Measurements from ENCODE around the gene B9D1. TPM values are rescaled to one million over a fixed set of nuclear protein-coding genes. Genes with fewer than 3 reads are reported as not detected.

The B9D1 gene
- polyA plus RNA-seq, 1 of the 3 experiments (the other 2 are of a cell fraction) = 81.6 TPM

DNA sequence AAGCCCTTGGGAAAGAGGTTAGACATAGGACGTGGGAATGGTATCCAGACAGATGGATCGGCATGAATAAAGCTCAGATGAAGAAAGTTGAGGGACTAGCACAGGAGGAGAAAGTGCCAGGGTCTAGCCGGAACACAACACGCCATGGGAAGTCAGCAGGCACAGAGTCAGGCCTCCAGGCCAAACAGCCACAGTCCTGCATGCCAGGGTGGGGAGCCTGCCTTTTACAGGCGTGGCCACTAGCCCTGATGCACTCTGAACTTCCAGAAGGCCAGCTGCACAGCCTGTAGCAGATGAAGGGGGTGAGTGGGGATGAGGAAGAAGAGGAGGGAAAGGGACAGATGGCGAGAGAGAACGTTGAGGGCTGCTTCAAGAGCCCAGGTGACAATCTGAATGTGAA, 5.2 kb downstream of the B9D1 start:
- H3K4me1 ChIP-seq (ENCODE audit: control insufficient read depth in 1 of 2, insufficient read depth in 2 of 2, low read depth in 1 of 2, low read length in 1 of 2) = peaks cover 9 to 10% of the 10 kb centered on the region in 2 experiments; a peak in 2 of 4 replicates
- no peak for DNase-seq
- WGBS (ENCODE audit: low lambda C conversion rate) = 94% methylated on average over 7 of the region's 7 CpGs
- H3K9me2 ChIP-seq = no peaks in the 10 kb centered on the region
- H3K9me3 ChIP-seq = no peaks in the 10 kb centered on the region
- H3K27ac ChIP-seq (ENCODE audit: low read depth in 2 of 2, low read length in 1 of 2) = no peak overlapping the region
- H3F3A ChIP-seq (replicated peaks; ENCODE audit: insufficient read depth) = peaks cover 29% of the 10 kb centered on the region
- CTCF ChIA-PET = interaction anchor here (12.0 kb wide), 1 partner anchor 89 kb away, joined by 305 read pairs; no protein-coding TSS in a partner anchor
- H3K79me2 ChIP-seq (ENCODE audit: insufficient read depth) = peaks cover 8% of the 10 kb centered on the region
- no peak overlapping the region for H3K9ac ChIP-seq
- H3K36me3 ChIP-seq (replicated peaks in 1 of 2; ENCODE audit: control insufficient read depth in 1 of 2, insufficient read depth in 2 of 2, low read length in 1 of 2) = peaks cover 0 to 9% of the 10 kb centered on the region in 2 experiments
- H3K4me2 ChIP-seq = no peak overlapping the region
- POLR2A ChIA-PET = no interaction called here
- TF ChIP-seq, protein P1, sequence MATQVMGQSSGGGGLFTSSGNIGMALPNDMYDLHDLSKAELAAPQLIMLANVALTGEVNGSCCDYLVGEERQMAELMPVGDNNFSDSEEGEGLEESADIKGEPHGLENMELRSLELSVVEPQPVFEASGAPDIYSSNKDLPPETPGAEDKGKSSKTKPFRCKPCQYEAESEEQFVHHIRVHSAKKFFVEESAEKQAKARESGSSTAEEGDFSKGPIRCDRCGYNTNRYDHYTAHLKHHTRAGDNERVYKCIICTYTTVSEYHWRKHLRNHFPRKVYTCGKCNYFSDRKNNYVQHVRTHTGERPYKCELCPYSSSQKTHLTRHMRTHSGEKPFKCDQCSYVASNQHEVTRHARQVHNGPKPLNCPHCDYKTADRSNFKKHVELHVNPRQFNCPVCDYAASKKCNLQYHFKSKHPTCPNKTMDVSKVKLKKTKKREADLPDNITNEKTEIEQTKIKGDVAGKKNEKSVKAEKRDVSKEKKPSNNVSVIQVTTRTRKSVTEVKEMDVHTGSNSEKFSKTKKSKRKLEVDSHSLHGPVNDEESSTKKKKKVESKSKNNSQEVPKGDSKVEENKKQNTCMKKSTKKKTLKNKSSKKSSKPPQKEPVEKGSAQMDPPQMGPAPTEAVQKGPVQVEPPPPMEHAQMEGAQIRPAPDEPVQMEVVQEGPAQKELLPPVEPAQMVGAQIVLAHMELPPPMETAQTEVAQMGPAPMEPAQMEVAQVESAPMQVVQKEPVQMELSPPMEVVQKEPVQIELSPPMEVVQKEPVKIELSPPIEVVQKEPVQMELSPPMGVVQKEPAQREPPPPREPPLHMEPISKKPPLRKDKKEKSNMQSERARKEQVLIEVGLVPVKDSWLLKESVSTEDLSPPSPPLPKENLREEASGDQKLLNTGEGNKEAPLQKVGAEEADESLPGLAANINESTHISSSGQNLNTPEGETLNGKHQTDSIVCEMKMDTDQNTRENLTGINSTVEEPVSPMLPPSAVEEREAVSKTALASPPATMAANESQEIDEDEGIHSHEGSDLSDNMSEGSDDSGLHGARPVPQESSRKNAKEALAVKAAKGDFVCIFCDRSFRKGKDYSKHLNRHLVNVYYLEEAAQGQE (IDR thresholded peaks at IDR 0.05; ENCODE audit: low read depth, low read length) = no peak
- no peaks in the 10 kb centered on the region for H3K27me3 ChIP-seq (ENCODE audit: insufficient read depth)
- peaks cover 4% of the 10 kb centered on the region; the same call in 1 of the 2 replicates for H4K20me1 ChIP-seq (ENCODE audit: insufficient read depth)
- H2AFZ ChIP-seq (ENCODE audit: low read depth) = no peak overlapping the region
- H3K4me3 ChIP-seq (ENCODE audit: low read depth in 2 of 2, low read length in 1 of 2) = no peak overlapping the region

DNA sequence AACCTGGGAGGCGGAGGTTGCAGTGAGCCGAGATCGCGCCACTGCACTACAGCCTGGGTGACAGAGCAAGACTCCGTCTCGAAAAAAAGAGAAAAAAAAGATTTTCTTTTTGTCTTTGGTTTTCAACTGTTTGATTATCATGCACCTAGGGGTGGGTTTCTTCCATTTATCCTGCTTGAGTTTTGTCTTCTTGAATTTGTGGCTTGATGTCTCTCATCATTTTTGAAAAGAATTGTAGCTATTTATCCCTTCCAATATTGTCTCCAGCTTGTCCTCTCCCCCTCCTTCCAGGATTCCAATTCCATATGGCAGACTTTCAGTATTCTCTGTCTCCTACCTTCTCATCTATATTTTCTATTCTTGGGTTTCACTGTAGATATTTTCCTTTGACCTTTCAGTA, 7.8 kb downstream of the B9D1 start:
- Histone ChIP-seq H3K9me2 (no peaks in the 10 kb centered on the region), H3K27ac (ENCODE audit: low read depth in 2 of 2, low read length in 1 of 2) (peak overlapping the region in 1 of 2 experiments; percentile 67; a peak in 2 of 4 replicates), H3K4me3 (ENCODE audit: low read depth in 2 of 2, low read length in 1 of 2) (no peak overlapping the region), H3K36me3 (replicated peaks in 1 of 2; ENCODE audit: control insufficient read depth in 1 of 2, insufficient read depth in 2 of 2, low read length in 1 of 2) (peaks cover 6 to 9% of the 10 kb centered on the region in 2 experiments), H4K20me1 (ENCODE audit: insufficient read depth) (peaks cover 4% of the 10 kb centered on the region; the same call in 1 of the 2 replicates), H2AFZ (ENCODE audit: low read depth) (no peak overlapping the region), H3K79me2 (ENCODE audit: insufficient read depth) (no peaks in the 10 kb centered on the region), H3K9ac (no peak overlapping the region), H3F3A (replicated peaks; ENCODE audit: insufficient read depth) (peaks cover 25% of the 10 kb centered on the region), H3K4me1 (ENCODE audit: control insufficient read depth in 1 of 2, insufficient read depth in 2 of 2, low read depth in 1 of 2, low read length in 1 of 2) (peaks cover 0 to 5% of the 10 kb centered on the region in 2 experiments; a peak in 1 of 4 replicates), H3K4me2 (peak overlapping the region; percentile 17; the same call in 1 of the 2 replicates), H3K9me3 (no peaks in the 10 kb centered on the region), H3K27me3 (ENCODE audit: insufficient read depth) (no peaks in the 10 kb centered on the region)
- CTCF ChIA-PET = interaction anchor here (0.9 to 2.6 kb wide), 4 partner anchors 8 to 104 kb away, joined by 3 to 15 read pairs (median 8); partner anchors contain the start of gene B9D1
- no peak for DNase-seq
- POLR2A ChIA-PET = no interaction called here
- WGBS (ENCODE audit: low lambda C conversion rate) = 74% methylated on average over 6 of the region's 6 CpGs
- TF ChIP-seq SMC3 (IDR thresholded peaks at IDR 0.05; ENCODE audit: low read depth, low read length) (no peak), JUND (IDR thresholded peaks at IDR 0.05) (no peak), ELF1 (IDR thresholded peaks at IDR 0.05) (no peak), GABPA (IDR thresholded peaks at IDR 0.05; ENCODE audit: low read depth) (no peak), NRF1 (IDR thresholded peaks at IDR 0.05; ENCODE audit: low read depth, low read length) (no peak), GATA2 (CRISPR knock-in tag; IDR thresholded peaks at IDR 0.05) (no peak), FOSL2 (IDR thresholded peaks at IDR 0.05; ENCODE audit: borderline replicate concordance, low read depth) (no peak), RFX5 (IDR thresholded peaks at IDR 0.05; ENCODE audit: low read length) (no peak), EP300 (IDR thresholded peaks at IDR 0.05; ENCODE audit: borderline replicate concordance in 1 of 2, low read depth in 1 of 2, low read length in 1 of 2) (no peak), RXRA (IDR thresholded peaks at IDR 0.05; ENCODE audit: borderline replicate concordance, low read depth) (no peak), SIN3A (IDR thresholded peaks at IDR 0.05; ENCODE audit: borderline replicate concordance, low read depth, low read length) (no peak), RCOR1 (IDR thresholded peaks at IDR 0.05; ENCODE audit: low read length) (no peak), CHD2 (IDR thresholded peaks at IDR 0.05; ENCODE audit: low read length, partially characterized antibody) (no peak), FOXJ3 (CRISPR knock-in tag; IDR thresholded peaks at IDR 0.05) (no peak), RAD21 (IDR thresholded peaks at IDR 0.05; ENCODE audit: low read length) (no peak), EZH2phosphoT487 (IDR thresholded peaks at IDR 0.05; ENCODE audit: borderline replicate concordance, low read depth) (no peak)
- TF ChIP-seq, protein P2, sequence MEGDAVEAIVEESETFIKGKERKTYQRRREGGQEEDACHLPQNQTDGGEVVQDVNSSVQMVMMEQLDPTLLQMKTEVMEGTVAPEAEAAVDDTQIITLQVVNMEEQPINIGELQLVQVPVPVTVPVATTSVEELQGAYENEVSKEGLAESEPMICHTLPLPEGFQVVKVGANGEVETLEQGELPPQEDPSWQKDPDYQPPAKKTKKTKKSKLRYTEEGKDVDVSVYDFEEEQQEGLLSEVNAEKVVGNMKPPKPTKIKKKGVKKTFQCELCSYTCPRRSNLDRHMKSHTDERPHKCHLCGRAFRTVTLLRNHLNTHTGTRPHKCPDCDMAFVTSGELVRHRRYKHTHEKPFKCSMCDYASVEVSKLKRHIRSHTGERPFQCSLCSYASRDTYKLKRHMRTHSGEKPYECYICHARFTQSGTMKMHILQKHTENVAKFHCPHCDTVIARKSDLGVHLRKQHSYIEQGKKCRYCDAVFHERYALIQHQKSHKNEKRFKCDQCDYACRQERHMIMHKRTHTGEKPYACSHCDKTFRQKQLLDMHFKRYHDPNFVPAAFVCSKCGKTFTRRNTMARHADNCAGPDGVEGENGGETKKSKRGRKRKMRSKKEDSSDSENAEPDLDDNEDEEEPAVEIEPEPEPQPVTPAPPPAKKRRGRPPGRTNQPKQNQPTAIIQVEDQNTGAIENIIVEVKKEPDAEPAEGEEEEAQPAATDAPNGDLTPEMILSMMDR (IDR thresholded peaks at IDR 0.05) = no peak
- TF ChIP-seq, protein P3, sequence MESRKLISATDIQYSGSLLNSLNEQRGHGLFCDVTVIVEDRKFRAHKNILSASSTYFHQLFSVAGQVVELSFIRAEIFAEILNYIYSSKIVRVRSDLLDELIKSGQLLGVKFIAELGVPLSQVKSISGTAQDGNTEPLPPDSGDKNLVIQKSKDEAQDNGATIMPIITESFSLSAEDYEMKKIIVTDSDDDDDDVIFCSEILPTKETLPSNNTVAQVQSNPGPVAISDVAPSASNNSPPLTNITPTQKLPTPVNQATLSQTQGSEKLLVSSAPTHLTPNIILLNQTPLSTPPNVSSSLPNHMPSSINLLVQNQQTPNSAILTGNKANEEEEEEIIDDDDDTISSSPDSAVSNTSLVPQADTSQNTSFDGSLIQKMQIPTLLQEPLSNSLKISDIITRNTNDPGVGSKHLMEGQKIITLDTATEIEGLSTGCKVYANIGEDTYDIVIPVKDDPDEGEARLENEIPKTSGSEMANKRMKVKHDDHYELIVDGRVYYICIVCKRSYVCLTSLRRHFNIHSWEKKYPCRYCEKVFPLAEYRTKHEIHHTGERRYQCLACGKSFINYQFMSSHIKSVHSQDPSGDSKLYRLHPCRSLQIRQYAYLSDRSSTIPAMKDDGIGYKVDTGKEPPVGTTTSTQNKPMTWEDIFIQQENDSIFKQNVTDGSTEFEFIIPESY (IDR thresholded peaks at IDR 0.05; ENCODE audit: borderline replicate concordance, low read depth) = no peak
- TF ChIP-seq, protein P4, sequence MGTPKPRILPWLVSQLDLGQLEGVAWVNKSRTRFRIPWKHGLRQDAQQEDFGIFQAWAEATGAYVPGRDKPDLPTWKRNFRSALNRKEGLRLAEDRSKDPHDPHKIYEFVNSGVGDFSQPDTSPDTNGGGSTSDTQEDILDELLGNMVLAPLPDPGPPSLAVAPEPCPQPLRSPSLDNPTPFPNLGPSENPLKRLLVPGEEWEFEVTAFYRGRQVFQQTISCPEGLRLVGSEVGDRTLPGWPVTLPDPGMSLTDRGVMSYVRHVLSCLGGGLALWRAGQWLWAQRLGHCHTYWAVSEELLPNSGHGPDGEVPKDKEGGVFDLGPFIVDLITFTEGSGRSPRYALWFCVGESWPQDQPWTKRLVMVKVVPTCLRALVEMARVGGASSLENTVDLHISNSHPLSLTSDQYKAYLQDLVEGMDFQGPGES (IDR thresholded peaks at IDR 0.05; ENCODE audit: low read depth, low read length) = no peak

Data from SK-N-SH (cell line).